Lower leg skin (tissue), 4 donors: ENCODE data around the gene NRL. TPM values are rescaled to one million over a fixed set of nuclear protein-coding genes. Genes with fewer than 3 reads are reported as not detected.

ENCODE experiments used
- DNase-seq, 2 donors: peaks; one replicate each; pipeline ENCODE4 v3.0.0-alpha.2; 2019; ENCODE audit warnings: low spot score in 2 of 2
- H3K4me3 ChIP-seq: fragments of 200-600 bp; sonication (generic); 2 replicates; pipeline ENCODE4 v1.5.1; 2017; ENCODE audit warnings: mild to moderate bottlenecking, low read depth; ENCODE audit not compliant: poor library complexity, severe bottlenecking
- POLR2A ChIP-seq, 2 donors: fragments of 450-650 bp; IDR thresholded peaks; one replicate each; pipeline ENCODE4 v1.6.1; 2016 to 2017; ENCODE audit warnings: antibody characterized with exemption in 2 of 2, mild to moderate bottlenecking in 1 of 2, moderate library complexity in 1 of 2
- WGBS, 2 donors: methylation state at CpG; one replicate each; pipeline ENCODE4 v1.1.5; 2018; 5-methylcytosine and 5-hydroxymethylcytosine counted together
- intact Hi-C: fragments of 100-400 bp; cut with DNase I; formaldehyde crosslinking; loops from one replicate; pipeline ENCODE4 v1.15.0; 2023; ENCODE audit warnings: low total_unique reads
- total RNA-seq, 4 donors: library from RNA; depleted of rRNA; stranded (reverse); fragments of >200 nt; gene quantifications; one replicate each; pipeline ENCODE4 v1.1.0, GENCODE V29; 2016
- TF ChIP-seq, protein P1 (sequence below), 3 donors: fragments of 450-650 bp; IDR thresholded peaks; one replicate each; pipeline ENCODE4 v1.5.1; 2016; ENCODE audit warnings: antibody characterized with exemption in 3 of 3, mild to moderate bottlenecking in 3 of 3, moderate library complexity in 2 of 3

Gene NRL
- total RNA-seq, 4 donors from 2014 or later, result 0.52 to 2.4 (median 2.2) TPM; not detected in 1

DNA sequence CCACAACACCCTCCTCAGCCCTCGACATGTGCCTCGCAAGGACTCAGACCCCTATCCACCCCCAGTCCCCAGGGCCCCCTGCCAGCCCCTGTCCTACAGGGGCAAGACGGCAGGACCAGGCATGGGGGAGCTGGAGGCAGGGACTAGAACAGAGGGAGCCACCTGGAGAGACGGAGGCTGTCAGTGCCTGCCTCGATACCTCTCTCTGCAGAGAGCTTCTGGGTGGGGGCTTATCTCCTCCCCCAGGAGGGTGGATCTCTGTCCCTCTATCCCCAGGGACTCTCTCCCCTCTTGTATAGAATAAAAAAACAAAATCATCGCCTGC, 45.4 kb downstream of the NRL start:
- no peak for DNase-seq
- 76 to 96% methylated on average over 5 to 6 of the region's 6 CpGs for WGBS, 2 donors
- H3K4me3 ChIP-seq, result no peak overlapping the region
- TF ChIP-seq, protein P1, sequence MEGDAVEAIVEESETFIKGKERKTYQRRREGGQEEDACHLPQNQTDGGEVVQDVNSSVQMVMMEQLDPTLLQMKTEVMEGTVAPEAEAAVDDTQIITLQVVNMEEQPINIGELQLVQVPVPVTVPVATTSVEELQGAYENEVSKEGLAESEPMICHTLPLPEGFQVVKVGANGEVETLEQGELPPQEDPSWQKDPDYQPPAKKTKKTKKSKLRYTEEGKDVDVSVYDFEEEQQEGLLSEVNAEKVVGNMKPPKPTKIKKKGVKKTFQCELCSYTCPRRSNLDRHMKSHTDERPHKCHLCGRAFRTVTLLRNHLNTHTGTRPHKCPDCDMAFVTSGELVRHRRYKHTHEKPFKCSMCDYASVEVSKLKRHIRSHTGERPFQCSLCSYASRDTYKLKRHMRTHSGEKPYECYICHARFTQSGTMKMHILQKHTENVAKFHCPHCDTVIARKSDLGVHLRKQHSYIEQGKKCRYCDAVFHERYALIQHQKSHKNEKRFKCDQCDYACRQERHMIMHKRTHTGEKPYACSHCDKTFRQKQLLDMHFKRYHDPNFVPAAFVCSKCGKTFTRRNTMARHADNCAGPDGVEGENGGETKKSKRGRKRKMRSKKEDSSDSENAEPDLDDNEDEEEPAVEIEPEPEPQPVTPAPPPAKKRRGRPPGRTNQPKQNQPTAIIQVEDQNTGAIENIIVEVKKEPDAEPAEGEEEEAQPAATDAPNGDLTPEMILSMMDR (IDR thresholded peaks at IDR 0.05), result no peak
- TF ChIP-seq POLR2A (IDR thresholded peaks at IDR 0.05), result no peak
- intact Hi-C loops, result no loop called here

DNA sequence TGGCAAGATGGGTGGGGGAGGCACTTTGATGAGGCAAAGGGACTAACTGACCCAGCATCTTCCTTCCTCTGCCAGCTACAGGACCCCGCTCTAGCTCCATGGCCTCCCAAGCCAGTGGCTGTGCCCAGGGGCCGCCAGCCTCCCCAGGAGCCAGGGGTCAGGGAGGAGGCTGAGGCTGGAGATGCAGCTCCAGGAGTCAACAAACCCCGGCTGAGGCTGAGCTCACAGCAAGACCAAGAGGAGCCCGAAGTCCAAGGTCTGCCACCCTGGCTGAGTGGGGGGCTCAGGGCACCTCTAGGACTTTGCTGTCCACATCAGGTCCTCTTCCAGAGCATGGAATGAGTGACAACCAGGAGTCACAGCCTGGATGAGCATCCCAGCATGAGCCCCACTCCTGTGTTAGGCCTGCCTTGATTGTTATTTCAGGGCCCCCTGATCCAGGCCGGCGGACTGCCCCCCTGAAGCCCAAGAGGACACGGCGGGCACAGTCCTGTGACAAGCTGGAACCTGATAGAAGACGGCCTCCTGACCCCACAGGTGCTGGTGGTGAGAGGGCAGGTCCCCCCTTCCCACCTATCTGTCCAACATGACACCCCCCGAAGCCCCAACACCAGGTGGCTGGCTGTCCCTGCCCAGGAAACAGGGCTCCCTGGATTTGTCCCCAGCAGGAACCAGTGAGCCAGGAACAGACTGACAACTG, 45.9 kb downstream of the NRL start:
- no peak for DNase-seq
- 86 to 87% methylated on average over 9 of the region's 10 CpGs for WGBS, 2 donors
- H3K4me3 ChIP-seq, result no peak overlapping the region
- TF ChIP-seq POLR2A (IDR thresholded peaks at IDR 0.05), result no peak
- TF ChIP-seq, protein P1 (IDR thresholded peaks at IDR 0.05), result no peak
- intact Hi-C loops, result no loop called here

DNA sequence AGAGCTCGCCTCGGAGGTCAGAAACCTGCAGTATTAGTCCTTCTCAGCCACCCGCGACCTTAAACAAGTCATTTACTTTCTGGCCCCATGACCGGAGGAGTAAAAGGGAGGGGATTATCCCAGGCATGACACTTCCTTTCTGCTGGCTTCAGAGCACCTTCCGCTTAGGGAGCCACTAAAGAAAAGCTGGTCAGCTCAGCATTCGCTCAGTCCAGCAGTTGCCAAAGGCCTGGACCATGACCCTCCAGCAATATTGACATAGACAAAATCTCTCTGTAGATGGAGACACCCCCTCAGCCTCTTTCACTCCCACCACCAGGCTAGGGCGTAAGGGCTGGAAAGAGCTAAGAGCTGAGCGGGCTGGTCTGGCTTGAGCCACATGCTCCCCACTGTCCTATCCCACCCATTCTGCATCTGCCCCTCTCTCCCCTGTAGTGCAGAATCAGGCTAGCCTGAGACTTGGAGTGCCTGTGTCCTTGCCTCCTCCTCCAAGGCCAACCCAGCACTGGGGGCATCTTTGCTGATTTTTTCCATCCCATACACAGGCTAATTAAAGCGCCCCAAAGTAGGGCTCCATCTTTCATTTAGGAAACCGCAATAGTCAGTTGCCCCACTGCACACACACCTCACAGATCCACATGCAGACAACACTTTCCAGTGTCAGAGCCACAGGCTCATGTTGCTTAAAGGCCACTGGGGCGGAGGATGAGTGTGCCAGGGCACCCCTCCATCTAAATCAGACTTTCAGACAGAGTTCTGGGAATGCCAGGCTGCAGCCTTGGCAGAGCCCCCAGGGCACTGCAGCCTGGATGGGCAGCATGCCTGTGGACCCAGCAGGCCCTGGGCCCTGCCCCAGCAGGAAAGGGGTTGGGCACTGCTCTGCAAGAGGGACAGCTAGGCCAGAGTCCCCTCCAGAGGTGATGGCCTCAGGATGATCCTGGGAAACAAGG, 47.3 kb downstream of the NRL start:
- DNase-seq, result no peak
- intact Hi-C loops, result no loop called here
- WGBS, 2 donors, result 92 to 95% methylated on average over 12 of the region's 12 CpGs
- TF ChIP-seq, protein P1 (IDR thresholded peaks at IDR 0.05), result no peak
- TF ChIP-seq POLR2A (IDR thresholded peaks at IDR 0.05), result no peak
- H3K4me3 ChIP-seq, result no peak overlapping the region

DNA sequence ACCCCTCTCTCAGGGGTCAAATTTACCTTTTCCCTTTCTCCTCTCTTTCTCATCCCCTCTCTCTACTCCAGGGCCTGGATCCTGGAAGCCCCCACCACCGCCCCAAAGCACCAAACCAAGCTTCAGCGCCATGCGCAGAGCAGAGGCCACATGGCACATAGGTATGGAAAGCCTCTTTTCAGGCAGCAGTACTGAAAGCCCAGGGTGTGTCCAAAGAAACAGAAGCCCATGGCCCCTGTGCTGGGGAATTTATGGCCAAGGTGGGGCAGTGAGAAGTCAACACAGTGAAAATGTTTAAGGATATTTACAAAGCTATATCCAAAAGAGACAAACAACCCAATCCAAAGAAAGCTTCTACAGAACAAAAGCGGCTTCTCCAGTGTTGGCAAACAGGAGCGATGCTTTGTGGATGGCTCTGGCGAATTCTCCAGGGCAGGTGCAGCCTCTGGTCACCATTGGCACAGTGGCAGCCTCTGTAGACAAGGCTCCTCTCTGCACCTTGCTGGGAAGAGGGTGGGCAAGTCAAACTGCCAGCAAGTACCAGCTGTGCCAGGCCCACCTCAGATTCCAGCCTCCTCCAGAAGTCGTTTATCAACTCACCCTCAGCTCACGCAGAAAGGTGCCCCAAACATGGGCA, 48.1 kb downstream of the NRL start:
- TF ChIP-seq, protein P1 (IDR thresholded peaks at IDR 0.05), result no peak
- no peak for TF ChIP-seq POLR2A (IDR thresholded peaks at IDR 0.05)
- 89 to 90% methylated on average over 8 of the region's 8 CpGs for WGBS, 2 donors
- no peak for DNase-seq
- intact Hi-C loops, result no loop called here
- H3K4me3 ChIP-seq, result no peak overlapping the region

DNA sequence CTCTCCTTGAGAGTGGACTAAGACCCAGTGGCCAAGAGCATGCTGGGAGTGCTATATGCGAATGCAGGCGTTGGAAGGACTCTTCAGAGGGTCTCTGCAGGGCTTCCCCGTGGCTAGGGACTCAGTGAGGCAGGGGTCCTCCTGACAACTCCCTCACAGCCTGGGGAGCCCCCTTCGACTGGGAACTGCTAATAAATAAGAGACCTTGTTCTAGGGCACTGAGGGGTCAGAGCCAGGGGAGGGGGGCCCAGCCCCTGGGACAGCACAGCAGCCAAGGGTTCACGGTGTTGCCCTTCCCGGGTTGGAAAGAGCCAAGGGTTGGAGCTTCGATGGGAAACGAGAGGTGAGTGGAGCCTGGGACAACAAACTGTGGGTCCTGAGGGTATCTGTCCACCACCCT, 49.3 kb downstream of the NRL start:
- intact Hi-C loops, result no loop called here
- 82 to 92% methylated on average over 8 of the region's 8 CpGs for WGBS, 2 donors
- no peak overlapping the region for H3K4me3 ChIP-seq
- no peak for TF ChIP-seq POLR2A (IDR thresholded peaks at IDR 0.05)
- TF ChIP-seq, protein P1 (IDR thresholded peaks at IDR 0.05), result no peak
- DNase-seq, result no peak
